Posterior vena cava (tissue), 2 donors: ENCODE measurements around the gene CYP2S1. TPM values are rescaled to one million over a fixed set of nuclear protein-coding genes. Genes with fewer than 3 reads are reported as not detected.
A peak's percentile ranks its signal among the peaks of the same experiment; 100 is the strongest.
"Not testable (repeated sequence)": the region's sequence is repeated elsewhere in the genome, so short reads cannot be mapped to it uniquely, and the experiment has no call there.

ENCODE experiments used
- DNase-seq: peaks from one replicate; pipeline ENCODE4 v3.0.0-alpha.2; 2020; ENCODE audit warnings: low spot score
- intact Hi-C, 2 donors: fragments of 100-400 bp; cut with DNase I; formaldehyde crosslinking; loops; one replicate each; pipeline versions ENCODE4 v1.14.1 to v1.14.2; 2022 to 2023
- long read RNA-seq, 2 donors: library from polyadenylated mRNA; unstranded; transcript quantifications; one replicate each; pipeline ENCODE4 v2.0.0, GENCODE V29; 2020 to 2021
- total RNA-seq, 2 donors: library from RNA; stranded (reverse); fragmentation: NEBNext Ultra II Directional; extraction: Animal tissue kit (Norgen Biotek cat#: 25700); gene quantifications; one replicate each; pipeline ENCODE4 v1.2.1, GENCODE V29; 2021
- donor health status: DM: yes; HTN: yes; CAD: no.
- donor health status: DM: yes; HTN: yes; CAD: no.

Gene CYP2S1
- 1 to 10 TPM; 1.2 to 1.4 TPM for total RNA-seq
- long read RNA-seq, donor 1 = 0 reads
- long read RNA-seq, donor 2 = 0 reads

- DNase-seq = no peak
- intact Hi-C loops = no loop called here
Measured at GRCh38 chr19:41192574-41193429, at the start of gene CYP2S1. CYP2S1 (plus strand) TSS chr19:41193219; CDS start chr19:41193265, 46 bp downstream.

- intact Hi-C loops = loop anchor here in 1 of 2 donors (5.0 kb wide), 1 partner anchor 172 kb away; no protein-coding TSS in a partner anchor
- DNase-seq = peak; percentile 89
Measured at GRCh38 chr19:41144403-41144802, 48.6 kb upstream of the CYP2S1 start.

GRCh38 chr19:41149831-41150230 is 43.2 kb upstream of the CYP2S1 start:
- intact Hi-C loops = no loop called here
- no peak for DNase-seq

GRCh38 chr19:41150986-41151385 is 42.0 kb upstream of the CYP2S1 start:
- intact Hi-C loops, DNase-seq: not testable (repeated sequence)

GRCh38 chr19:41154060-41154459 is 39.0 kb upstream of the CYP2S1 start:
- intact Hi-C loops = no loop called here

DNA sequence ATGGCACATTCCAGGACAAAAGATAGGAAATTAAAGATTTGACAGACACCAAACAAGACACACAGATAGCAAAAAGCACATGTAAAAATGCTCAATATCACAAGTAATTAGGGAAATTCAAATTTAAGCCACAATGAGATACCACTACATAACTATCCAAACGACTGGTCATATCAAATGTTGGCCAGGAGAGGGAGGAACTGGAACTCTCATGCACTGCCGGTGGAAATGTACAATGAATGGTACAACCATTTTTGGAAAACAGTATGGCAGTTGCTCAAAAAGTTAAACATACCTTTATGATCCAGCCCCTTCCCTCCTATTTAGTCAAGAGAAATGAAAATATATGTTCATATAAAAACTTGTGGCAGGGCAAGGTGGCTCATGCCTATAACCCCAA is 36.8 kb upstream of the CYP2S1 start:
- no peak for DNase-seq
- intact Hi-C loops = no loop called here

More at GRCh38 chr19:41154060-41154459, 39.0 kb upstream of the CYP2S1 start:
- no peak for DNase-seq

GRCh38 chr19:41159881-41160280 is 33.1 kb upstream of the CYP2S1 start:
- intact Hi-C loops = no loop called here

GRCh38 chr19:41161903-41162302 is 31.1 kb upstream of the CYP2S1 start:
- no peak for DNase-seq
- intact Hi-C loops = no loop called here

More at GRCh38 chr19:41159881-41160280, 33.1 kb upstream of the CYP2S1 start:
- no peak for DNase-seq

DNA sequence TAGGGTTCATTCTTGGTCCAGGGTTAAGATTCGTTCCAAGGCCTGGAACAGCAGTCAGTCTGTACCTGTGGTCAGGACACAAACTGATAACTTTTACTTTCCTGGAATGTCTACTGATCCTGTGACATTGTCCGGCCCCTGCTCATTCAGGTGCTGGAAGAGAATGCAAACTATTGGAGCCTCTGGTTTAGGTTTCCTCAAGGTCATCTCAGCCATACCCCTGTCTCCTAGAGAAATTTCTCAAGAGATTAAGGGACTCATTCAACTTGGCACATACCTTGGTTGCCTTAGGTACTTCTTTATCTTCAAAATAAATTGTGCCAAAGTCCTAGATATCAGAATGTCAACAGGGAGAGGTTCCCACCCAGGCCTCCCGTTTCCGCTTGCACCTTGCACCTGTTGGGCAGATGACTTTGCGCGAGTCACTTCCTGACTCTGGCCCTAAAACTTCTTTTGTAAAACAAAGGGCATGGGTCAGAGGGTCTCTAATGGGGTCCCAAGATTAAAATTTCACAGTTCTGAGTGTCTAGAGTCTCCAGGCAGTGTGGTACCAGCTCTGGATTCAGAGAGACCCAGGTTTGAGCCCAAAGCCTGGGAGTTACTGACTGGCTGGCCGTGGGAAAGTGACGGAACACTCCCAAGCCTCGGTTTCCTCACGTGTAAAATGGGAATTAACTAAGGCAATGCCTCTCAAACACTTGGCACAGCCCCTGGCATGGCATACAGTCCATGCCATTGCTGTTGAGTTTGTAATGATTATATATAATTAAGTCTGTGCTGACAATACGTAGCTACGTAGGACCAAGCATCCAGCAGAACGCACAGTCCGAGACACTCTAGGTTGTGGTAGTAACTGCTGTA is 25.8 kb upstream of the CYP2S1 start:
- DNase-seq = no peak
- intact Hi-C loops = no loop called here

- DNase-seq = no peak
- intact Hi-C loops = no loop called here
Measured at GRCh38 chr19:41172297-41173164, 20.5 kb upstream of the CYP2S1 start.

- DNase-seq = no peak
- intact Hi-C loops = no loop called here
Measured at GRCh38 chr19:41174297-41174928, 18.6 kb upstream of the CYP2S1 start.

DNA sequence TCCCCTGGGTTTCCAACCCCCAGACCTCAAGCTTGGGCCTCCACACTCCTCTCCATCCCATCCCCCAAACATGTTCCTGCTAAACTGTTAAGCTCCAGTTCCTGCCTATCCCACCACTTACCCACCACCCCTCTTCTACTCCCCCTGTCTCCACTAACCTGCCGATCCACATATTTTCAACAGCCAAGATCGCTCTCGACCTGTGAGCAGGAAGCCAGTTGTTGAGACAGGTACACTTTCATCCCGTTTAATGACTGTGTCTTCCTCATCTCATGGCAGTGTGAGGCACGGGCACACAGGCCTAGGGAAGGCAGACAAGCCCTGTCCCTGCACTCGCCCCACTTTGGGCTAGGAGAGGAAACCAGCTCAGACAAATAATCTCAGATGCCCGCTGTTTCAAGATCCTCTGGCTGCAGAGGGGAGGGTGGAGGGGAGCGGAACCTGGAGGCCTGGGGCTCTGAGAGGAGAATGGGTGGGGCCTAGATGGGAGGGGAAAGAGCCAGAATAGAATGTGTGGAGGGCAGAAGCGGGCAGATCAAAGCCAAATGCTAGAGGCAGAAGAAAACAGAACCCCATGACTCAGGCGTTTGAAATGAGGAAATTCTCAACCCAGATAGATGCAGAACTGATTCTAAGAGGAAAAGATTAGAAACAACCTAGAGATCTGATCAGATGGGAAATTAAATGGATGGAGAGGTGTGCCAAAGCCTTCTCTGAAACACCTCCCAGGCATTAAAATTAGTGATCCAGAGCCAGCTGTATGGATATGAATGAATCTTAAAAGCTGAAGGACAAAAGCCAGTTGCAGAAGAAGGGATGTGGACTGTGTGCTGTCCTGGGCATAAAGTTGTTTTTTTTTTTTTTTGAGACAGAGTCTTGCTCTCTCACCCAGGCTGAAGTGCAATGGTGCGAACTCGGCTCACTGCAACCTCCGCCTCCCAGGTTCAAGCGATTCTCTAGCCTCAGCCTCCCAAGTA is 16.9 kb upstream of the CYP2S1 start:
- intact Hi-C loops = no loop called here
- no peak for DNase-seq

DNA sequence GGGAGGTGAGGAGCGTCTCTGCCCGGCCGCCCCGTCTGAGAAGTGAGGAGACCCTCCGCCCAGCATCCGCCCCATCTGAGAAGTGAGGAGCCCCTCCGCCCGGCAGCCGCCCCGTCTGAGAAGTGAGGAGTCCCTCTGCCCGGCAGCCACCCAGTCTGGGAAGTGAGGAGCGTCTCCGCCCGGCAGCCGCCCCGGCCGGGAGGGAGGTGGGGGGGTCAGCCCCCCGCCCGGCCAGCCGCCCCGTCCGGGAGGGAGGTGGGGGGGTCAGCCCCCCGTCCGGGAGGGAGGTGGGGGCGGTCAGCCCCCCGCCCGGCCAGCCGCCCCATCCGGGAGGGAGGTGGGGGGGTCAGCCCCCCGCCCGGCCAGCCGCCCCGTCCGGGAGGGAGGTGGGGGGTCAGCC is 12.8 kb upstream of the CYP2S1 start:
- DNase-seq, intact Hi-C loops: not testable (repeated sequence)

DNA sequence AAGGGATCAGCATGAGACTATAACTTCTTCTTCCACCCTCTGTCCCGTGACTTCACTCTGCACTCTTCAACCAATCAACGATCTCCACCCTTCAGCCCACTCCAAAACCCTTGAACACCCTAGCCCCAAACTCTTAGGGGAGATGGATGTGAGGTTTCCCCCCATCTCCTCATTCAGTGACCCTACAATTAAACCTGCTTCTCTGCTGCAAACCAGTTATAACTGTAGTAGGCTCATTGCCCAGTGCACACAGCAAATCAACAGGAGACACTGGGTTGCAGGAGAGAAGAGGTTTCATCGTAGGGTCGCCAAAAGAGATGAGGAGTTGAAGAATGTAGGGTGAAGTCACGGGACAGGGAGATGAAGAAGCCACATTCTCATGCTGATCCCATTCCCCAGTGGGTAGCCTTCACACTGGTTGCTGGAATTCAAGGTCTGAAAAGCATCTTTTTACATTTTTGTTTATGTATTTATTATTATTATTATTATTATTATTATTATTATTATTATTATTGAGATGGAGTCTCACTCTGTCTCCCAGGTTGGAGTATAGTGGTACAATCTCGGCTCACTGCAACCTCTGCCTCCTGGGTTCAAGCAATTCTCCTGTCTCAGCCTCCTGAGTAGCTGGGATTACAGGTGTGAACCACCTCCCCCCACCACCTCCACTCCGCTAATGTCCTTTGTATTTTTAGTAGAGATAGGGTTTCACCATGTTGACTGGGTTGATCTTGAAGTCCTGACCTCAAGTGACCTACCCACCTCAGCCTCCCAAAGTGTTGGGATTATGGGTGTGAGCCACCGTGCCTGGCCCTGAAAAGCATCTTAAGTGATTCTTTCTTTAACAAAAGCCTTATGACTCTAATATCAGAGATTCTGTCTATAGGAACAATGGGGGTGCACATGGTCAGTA is 5.8 kb upstream of the CYP2S1 start:
- intact Hi-C loops = no loop called here
- no peak for DNase-seq

DNA sequence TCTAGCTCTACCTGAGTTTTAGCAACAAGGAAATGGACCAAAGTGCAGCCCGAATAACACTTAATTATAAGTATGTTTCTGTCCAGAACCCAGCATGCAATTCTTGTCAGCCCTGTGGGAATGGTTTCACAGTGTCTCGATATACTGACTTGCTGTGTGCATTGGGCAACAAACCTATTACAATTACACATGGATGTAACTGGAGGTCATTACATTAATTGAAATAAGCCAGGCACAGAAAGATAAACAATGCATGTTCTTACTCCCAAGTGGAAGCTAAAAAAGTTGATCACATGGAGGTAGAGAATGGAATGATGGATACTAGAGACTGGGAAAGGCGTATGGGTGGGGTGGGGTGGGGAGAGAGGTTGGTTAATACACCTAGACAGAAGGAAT is 5.1 kb upstream of the CYP2S1 start:
- intact Hi-C loops = no loop called here
- DNase-seq = no peak

- intact Hi-C loops = no loop called here
- DNase-seq = no peak
Measured at GRCh38 chr19:41189425-41190065, 3.5 kb upstream of the CYP2S1 start.
